HG02884 (cell line): ENCODE data around the gene CIPC.

ENCODE experiments used
- ATAC-seq: cut with Tn5 transposase; IDR thresholded peaks from one replicate; pipeline ENCODE4 v1.9.1; 2021; ENCODE audit warnings: mild to moderate bottlenecking, moderate library complexity; ENCODE audit not compliant: unreplicated experiment

CIPC gene

GRCh38 chr14:77097700-77098528 is at the start of gene CIPC:
Gene CIPC, plus strand, starts transcription at chr14:77098258. Its CDS starts 7,451 bp downstream, at chr14:77105709.
- peak; percentile 89 for ATAC-seq

- ATAC-seq: no peak
Measured at GRCh38 chr14:77051116-77051515, 46.9 kb upstream of the CIPC start.

- ATAC-seq: no peak
Measured at GRCh38 chr14:77052281-77053044, 45.6 kb upstream of the CIPC start.

GRCh38 chr14:77053046-77053841 is 44.8 kb upstream of the CIPC start:
- ATAC-seq: no peak

GRCh38 chr14:77055306-77055705 is 42.8 kb upstream of the CIPC start:
- no peak for ATAC-seq

- no peak for ATAC-seq
Measured at GRCh38 chr14:77055981-77056380, 42.1 kb upstream of the CIPC start.

- no peak for ATAC-seq
Measured at GRCh38 chr14:77058117-77058516, 39.9 kb upstream of the CIPC start.

- no peak for ATAC-seq
Measured at GRCh38 chr14:77058785-77059184, 39.3 kb upstream of the CIPC start.

- ATAC-seq: no peak
Measured at GRCh38 chr14:77059276-77059915, 38.7 kb upstream of the CIPC start.

GRCh38 chr14:77061630-77062257 is 36.3 kb upstream of the CIPC start:
- no peak for ATAC-seq

- ATAC-seq: no peak
Measured at GRCh38 chr14:77062261-77062660, 35.8 kb upstream of the CIPC start.

GRCh38 chr14:77063571-77064171 is 34.4 kb upstream of the CIPC start:
- no peak for ATAC-seq

GRCh38 chr14:77064521-77065178 is 33.4 kb upstream of the CIPC start:
- no peak for ATAC-seq

- no peak for ATAC-seq
Measured at GRCh38 chr14:77065851-77066577, 32.0 kb upstream of the CIPC start.

GRCh38 chr14:77066578-77067172 is 31.4 kb upstream of the CIPC start:
- ATAC-seq: no peak

- no peak for ATAC-seq
Measured at GRCh38 chr14:77067632-77068516, 30.2 kb upstream of the CIPC start.

GRCh38 chr14:77068517-77069200 is 29.4 kb upstream of the CIPC start:
- ATAC-seq: no peak
